Stimulated activated CD4-positive, alpha-beta T cell treated with anti-CD3 and anti-CD28 coated beads, Interleukin-12 subunit alpha, Interleukin-12 subunit beta, amount 100 ng/mL, for 4 hours (primary cell): ENCODE results near the gene PPP1R13L.

ENCODE experiments used
- DNase-seq: peaks from one replicate; pipeline ENCODE4 v3.0.0-alpha.2; 2020

PPP1R13L gene

DNA sequence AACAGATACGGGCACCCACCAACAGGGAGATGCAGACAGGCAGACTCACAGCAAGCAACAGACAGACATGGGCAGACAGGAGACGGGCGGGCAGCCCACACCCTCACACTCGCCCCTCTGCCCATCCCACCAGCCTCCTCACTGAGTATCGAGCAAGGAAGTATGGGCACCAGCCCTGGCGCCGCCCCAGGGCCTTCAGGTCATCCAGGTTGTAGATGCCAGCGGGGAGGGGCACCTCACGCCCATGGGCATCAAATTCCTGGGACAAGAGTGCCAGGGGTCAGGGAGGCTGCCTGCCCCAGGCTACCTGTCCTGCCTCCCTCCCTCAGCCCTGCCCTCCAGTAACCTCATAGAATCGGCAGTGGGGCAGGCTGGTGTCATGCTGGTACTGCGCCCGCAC is 40.2 kb downstream of the PPP1R13L start:
- DNase-seq, result no peak

DNA sequence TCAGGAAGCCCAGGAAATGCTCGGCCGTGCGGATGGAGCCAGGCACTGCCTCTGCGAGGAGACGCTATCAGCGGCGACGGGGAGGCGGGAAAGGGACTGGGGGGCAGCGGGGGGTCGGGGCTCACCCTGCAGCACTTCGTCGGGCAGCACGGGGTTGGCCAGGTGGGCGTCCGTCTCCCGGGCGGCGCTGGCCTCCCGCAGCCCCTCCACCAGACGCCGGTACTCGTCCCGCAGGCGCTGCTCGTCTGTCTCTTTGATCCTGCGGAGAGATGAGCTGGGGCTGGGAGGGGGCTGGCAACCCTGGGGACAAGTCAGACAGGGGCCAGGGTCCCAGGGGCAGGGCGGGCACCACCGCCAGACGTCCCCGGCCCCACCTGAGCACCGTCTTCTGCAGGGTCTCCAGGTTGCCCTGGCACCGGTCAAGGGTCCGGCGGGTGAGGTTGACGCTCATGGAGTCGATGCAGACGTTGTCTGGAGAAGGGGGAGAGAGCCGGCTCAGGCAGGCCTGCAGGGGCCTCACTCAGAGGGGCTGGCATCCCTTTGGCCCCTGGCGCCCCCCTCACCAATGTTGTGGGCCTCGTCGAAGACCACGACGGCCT is 40.9 kb downstream of the PPP1R13L start:
- no peak for DNase-seq

DNA sequence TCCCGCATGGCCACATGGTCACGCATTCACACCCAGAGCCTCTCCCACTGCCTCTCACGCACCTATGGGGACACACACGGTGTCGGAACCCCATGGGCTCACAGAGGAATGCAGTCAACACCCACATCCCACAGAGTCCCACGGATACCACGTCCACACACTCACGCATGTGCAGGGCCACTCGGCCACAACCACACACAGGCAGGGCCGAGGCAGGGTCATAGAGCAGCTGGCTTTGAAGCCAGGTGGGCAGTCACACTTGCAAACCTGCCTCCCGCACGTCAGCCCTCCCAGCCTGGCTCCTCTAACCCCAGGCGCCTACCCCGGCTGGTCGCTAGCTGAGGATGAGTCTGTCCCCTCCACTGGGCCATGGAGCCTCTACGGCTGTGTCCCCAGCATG is 42.6 kb downstream of the PPP1R13L start:
- no peak for DNase-seq

DNA sequence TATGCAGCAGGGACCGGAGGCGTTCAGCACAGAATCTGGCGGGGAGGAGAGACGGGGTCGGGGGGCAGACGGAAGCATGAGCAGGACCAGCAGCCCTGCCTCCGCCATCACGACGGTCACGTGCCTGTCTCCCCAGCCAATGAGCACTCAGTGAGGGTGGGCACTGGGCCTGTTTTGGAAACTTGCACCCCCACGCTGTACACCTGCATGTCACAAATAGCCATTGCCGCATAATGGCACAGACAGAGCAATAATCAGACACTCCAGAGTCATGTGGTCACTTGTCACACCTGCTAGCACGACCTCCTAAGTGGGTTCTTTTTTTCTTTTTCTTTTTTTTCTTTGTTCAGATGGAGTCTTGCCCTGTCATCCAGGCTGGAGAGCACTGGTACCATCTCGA is 43.3 kb downstream of the PPP1R13L start:
- no peak for DNase-seq

DNA sequence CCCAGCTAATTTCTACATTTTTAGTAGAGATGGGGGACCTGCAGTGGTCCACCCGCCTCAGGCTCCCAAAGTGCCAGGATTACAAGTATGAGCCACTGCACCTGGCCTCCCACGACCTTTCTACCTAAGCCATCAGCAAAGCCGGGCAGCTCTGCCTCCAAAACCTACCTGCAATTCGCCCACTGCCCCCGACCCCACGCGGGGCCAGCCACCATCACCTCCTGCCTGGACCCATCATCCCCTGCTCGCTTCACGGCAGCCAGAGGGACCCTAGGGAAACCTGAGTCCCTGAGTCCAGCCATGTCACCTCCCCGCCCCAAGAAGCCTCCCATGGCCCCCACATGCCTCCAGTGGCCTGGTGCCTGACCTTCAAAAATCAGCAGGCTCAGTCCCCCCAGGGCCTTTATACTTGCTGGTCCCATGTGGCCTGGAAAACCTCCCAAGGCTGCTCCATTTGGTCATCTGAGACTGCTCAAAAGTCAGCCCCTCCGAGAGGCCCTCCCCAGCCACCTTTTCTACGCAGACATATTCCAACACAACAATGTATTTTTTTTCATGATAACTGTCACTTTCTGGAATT is 46.6 kb downstream of the PPP1R13L start:
- no peak for DNase-seq

DNA sequence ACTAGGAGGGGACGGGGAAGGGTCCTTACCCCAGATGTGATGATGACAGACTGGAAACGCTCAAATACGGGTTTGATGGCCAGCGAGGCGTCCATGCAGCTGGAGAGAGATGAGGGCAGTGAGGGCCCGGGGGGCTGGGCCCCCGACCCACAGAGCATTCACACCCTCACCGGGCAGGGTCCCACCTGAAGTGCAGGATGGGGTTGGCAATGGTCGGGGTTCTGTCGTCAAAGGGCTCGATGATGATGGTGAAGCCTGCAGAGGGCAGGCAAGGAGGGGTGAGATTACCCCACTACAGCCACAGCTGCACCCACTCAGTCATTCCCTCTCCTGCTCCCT is 47.5 kb downstream of the PPP1R13L start:
- no peak for DNase-seq

DNA sequence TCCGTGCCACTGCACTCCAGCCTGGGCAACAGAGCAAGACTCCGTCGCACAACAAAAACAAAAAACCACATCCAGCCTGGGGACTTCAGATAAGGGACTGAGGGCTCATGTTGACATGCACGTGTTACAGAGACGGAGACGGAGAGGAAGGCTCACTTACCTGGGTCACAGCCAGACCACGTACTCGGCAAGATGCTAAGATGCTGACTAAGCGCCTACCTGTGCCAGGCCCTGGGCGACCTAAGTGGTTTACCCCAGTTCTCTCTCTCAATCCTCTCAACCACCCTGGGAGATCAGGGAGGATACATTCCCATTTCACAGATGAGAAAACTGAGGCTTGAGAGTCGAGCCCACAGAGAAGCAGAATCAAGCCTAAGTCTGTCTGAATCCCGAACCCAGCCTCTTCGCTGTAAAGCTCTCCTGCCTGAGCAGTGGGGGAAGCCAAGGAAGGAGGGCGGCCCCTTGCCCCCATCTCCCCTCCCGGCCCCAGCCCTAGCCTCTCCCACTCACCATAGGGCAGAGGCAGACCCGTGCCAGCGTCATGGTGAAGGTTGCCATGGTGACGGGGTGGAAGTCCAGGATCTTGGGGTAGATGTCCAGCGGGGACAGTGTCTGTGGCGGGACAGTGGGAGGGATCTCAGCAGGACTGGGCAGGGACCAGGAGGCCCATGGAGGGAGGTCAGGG is 48.0 kb downstream of the PPP1R13L start:
- no peak for DNase-seq

DNA sequence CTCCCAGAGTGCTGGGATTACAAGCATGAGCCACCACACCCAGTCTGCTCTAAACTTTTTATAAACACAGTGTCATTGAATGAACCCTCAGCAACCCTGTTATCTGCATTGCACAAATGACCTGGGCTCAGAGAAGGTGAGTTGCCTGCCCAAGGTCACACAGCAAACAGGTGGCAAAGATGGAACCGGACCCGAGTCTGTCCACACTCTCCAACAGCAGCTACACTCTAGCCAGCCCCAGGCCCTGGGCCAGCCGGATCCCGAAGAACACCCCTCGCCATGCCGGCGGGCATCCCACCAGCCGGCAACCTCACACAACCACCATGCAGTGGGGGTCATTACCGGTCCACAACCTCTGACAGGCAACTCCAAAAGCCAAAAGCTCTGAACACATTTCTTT is 49.0 kb downstream of the PPP1R13L start:
- DNase-seq, result no peak

DNA sequence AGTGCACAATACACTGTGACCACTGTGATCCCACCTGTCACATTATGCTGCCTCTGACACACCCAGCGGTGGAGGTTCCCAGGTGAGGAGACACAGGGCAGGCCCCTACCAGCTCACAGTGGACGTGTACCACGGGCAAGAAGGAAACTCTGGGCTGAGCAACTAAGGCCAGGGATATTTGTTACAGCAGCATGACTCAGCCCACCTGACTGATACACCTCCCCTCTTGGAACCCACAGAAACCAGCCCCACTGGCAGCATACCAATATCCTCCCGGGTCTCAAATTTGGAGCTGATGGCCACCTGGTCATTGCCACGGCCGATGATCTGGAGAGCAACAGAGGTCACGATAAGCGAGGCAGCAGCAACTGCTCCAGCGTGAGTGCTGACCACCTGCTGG is 49.5 kb downstream of the PPP1R13L start:
- no peak for DNase-seq

DNA sequence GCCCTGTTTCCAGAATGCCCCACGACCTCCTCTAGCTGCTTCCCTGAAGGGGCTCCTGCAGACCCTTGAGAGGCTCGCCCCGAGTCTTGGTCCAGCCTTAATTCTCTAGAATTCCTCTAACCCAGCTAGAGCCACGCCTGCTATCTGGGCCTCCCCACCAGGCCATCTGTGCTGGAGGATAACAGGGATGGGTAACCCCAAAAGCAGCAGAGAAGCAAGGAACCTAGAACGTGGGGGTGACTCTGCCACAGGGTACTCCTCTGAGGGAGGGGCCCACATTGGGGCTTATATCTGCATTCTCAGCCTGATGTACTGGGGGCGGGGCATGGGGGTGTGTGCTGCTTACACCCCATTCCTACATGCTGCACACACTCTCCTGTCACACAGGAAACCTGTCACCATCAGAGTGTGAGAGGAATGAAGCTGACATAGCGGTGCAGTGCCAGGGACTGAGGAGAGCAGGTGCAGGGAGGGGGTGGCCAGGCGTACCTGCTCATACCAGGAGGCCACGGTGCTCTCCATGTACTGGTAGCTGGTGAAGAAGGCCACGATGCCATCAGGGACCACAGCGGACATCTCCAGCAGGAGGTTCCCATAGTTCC is 50.5 kb downstream of the PPP1R13L start:
- no peak for DNase-seq

DNA sequence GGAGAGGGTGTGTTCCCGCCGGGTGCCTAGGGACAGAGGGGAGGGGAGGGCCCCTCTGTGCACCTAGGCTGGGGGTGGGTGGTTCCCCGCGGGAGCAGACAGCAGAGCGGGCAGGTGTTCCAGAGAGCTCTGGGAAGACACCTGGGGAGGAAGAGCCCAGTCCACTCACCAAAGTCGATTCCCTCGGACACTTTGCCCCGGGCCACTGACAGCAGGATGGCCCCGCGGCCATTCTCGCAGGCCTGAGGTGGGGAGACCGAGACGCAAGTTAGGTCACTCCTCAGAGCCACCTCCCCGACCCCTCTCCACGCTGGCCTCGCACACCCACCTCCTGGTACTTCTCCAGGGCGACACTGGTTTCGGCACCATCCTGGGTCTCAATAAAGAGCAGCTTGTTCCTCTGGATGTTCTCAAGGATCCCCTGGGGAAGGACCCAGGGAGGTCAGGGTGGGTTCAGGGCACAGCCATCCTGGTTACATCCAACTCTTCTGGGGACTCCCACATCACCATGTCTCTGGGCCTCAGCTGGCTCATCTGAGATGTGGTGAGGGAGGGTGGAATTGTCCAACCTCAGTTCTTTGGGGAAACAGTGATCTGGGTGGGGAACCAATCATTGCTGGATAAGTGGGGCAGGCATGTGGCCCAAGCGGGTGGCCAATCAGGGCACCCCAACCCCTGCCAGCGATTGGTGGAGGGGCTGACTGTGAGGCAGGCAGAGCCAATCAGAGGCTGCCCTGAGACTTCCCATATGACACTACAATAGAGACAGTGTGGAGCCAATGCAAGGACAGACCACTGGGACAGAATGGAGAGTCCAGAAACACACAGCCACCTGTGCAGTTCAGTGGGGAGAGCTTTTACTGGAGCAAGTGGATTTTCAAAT is 51.7 kb downstream of the PPP1R13L start:
- DNase-seq, result no peak

DNA sequence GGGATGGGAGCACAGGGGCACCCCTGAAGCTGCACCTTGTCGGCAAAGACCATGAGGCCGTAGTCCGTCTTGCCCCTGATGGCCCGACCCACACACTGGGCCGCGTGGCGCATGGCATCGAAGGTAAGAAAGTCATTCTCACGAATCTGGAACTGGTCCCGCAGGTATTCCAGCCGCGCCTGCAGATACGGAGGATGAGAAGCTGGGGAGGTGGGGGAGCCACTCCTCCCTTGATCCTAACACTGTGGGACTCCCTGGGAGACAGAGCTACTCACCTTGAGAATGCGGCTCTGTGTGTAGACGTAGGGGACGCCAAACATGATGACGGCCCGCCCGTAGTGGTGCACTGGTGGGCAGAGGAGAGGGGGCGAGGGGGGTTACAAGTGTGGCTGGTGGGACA is 52.4 kb downstream of the PPP1R13L start:
- no peak for DNase-seq

DNA sequence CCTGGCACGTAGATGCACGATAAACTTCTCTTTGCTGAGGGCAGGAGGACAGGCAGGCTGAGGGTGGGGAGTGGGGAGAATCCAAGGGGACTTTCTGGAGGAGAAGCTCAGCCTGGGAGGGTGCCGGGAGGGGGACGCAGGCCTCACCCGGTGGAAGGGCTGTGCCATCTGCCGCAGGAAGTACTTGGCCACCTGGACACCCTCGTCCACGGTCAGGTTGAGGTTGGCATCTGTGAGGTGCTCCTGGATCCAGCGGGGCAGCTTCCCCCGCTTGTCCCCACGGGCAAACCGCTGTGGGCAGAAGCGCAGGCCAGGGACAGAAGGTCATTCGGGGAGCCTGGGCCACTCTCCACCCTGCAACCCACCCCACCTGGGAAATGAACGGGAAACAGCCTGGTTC is 52.8 kb downstream of the PPP1R13L start:
- DNase-seq, result no peak

DNA sequence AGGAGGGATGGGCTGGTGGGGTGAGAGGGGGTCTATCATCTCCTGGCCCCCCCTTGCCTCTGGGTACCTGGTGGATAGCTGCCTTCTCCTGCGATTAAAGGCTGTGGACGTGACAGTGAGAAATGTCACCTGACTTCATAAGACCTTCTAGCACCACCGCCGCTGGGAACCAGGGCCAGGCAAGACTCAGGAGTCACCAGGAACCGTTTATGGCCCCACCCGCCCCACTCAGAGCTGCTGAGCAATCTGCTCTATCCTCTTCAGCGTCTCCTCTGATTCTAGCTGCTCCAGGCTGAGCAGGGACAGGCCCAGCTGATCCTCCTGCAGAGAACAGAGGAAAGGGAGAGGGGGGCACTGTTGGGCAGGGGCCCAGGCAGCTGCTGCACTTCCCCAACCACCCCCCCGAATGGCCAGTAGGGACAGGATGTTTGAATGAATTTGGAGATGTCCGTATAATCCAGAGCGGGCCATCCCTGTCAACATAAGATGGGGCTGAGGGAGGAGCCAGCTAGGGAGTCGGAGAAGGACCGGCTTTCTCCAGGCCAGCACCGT is 53.4 kb downstream of the PPP1R13L start:
- no peak for DNase-seq

DNA sequence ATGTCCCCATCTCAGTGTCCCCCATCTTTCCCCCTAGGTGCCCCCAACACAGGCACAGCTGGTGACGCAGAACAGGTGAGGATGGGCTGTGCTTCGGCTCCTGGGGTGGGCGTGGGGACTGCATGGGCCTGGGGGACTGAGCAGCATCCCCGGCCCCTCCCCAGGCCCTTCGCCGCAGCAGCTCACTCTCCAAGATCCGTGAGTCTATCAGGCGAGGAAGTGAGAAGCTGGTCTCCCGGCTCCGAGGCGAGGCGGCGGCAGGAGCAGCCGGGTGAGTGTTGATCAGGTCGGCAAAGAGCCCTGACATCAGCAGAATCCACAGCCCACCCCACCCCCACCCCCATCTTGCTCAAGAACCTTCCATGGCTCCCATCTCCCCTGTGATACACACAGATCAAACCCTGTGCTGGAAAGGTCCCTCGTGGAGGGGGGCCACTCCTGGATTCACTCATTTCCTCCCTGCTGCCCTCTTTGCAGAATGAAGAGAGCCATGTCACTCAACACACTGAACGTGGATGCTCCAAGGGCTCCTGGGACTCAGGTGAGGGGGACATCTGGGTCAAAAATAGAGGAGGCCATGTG is 54.3 kb downstream of the PPP1R13L start:
- DNase-seq, result no peak

DNA sequence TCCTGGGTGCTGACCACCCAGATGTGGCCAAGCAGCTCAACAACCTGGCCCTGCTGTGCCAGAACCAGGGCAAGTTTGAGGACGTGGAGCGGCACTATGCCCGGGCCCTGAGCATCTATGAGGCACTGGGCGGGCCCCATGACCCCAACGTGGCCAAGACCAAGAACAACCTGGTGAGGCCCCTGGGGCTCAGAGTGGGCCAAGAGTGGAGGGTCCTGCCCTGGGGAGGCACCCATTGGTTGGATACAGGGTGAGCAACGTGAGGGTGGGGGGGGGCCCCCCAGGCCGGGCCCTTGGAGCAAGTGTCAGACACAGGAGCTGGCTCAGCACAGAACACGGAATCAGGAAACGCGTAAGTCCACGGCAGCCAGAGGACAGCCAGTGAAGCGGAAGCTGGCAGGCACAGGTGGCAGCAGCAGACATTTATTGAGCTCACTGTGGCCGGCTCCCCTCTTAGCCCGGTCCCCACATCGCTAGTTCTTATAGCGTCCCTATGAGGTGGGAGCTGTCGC is 55.4 kb downstream of the PPP1R13L start:
- no peak for DNase-seq

DNA sequence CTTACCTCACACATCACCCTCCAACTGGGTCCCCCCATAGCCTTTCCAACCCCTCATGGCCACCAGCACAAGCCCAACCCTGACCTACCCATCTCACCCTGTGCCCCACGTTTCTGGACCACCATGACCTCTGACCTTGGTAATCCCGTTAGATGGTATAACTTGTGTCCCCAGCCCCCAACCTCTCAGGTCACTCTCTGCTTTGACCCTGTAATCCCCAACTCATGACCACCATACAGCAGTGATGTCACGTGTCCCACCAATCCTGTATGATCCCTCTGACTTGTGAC is 55.8 kb downstream of the PPP1R13L start:
- no peak for DNase-seq

DNA sequence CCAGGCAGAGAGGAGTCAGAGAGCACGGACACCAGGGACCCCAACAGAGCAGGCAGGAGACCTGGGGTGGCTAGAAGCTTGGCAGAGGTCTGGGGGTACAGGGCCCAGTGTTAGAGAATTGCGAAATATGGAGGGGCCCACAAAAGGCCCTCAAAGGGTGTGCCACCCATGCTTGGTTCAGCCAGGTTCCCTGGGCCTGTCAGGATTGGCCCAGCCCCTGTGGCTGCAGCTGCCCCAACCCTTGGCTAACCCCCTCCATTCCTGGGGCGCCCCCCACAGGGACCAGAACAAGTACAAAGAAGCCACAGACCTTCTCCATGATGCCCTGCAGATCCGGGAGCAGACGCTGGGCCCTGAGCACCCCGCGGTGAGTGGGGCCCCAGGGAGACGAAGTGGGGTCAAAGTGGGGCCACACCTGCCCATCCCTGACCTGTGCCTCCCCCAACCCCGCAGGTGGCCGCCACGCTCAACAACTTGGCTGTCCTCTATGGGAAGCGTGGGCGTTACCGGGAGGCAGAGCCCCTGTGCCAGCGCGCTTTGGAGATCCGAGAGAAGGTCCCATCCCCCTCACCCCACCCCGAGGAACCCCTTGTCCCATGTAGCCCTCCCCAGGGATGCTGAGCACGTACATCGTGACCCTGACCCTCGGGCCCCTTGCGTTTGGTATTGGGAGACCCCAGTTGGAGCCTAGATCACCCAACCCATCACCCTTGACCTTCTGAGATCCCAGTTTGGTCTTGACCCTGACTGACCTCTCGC is 56.3 kb downstream of the PPP1R13L start:
- DNase-seq, result no peak

DNA sequence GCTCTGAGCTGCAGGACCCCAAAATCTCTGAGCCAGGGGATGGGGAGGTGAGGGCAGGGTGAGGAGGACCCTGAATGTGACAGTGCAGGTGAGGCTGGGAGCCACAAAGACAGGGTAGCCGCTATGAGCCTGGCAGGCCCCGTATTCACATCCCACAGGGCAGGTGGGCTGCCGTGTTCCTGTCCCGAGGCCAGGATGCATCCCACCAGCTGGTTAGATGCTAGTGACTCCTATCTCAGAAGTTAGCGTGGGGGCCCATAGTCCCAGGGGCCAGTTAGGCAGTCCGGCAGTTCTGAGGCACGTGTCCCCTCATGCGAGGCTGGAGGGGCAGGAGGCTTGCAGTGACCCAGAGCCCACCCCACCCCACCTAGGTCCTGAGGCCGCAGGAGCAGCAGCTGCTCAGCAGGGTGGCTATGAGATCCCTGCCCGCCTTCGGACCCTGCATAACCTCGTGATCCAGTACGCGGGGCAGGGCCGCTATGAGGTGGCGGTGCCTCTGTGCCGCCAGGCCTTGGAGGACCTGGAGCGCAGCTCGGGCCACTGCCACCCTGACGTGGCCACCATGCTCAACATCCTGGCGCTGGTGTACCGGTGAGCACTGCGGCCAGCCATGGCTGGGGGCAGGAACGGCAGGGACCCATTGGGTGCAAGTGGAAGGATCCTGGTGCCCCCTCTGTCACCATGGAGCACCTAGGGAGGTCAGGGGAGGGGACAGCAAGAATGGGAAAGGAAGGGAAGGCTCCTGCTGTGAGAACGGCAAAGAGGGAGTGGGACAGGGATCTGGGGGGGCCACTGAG is 57.1 kb downstream of the PPP1R13L start:
- DNase-seq, result no peak

DNA sequence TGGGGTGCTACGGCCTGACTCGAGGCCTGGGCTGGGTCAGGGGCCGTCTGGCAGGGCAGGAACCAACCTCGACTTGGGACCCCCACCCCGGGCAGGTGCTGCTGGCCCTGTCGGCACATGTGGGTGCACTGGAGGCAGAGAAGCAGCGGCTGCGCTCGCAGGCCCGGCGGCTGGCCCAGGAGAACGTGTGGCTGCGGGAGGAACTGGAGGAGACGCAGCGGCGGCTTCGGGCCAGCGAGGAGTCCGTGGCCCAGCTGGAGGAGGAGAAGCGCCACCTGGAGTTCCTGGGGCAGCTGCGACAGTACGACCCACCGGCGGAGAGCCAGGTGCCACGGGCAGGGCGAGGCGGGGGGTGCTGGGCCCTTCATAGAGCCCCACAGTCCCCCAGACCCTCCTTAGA is 58.4 kb downstream of the PPP1R13L start:
- no peak for DNase-seq

DNA sequence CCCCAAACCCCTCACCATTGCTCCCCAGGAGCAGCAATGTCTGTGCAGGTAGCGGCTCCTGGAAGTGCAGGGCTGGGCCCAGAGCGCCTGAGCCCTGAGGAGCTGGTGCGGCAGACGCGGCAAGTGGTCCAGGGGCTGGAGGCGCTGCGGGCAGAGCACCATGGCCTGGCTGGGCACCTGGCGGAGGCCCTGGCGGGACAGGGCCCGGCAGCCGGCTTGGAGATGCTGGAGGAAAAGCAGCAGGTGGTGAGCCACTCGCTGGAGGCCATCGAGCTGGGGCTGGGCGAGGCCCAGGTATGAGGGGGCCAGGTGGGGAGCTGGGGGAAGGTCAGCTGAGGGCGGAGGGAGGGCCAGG is 59.4 kb downstream of the PPP1R13L start:
- DNase-seq, result no peak
